Thymus (tissue), 11 donors: ENCODE measurements around the gene ARHGAP15. TPM values are rescaled to one million over a fixed set of nuclear protein-coding genes. Genes with fewer than 3 reads are reported as not detected.
A peak's percentile ranks its signal among the peaks of the same experiment; 100 is the strongest.

ENCODE experiments used
- DNase-seq, 9 donors: peaks; one replicate each; pipeline ENCODE4 v3.0.0-alpha.2; 2013; ENCODE audit warnings: low spot score in 9 of 9, low read depth in 6 of 9, missing footprints in 1 of 9
- H3K27ac ChIP-seq, 2 donors: one replicate each; pipeline ENCODE4 v1.5.1; 2013; ENCODE audit warnings: control low read depth in 1 of 2, low read depth in 1 of 2, low read length in 1 of 2, mild to moderate bottlenecking in 1 of 2, moderate library complexity in 1 of 2
- H3K27me3 ChIP-seq, 2 donors: one replicate each; pipeline ENCODE4 v1.5.1; 2013; ENCODE audit warnings: low read length in 1 of 2; ENCODE audit not compliant: control insufficient read depth in 2 of 2, insufficient read depth in 1 of 2
- H3K36me3 ChIP-seq, 2 donors: one replicate each; pipeline ENCODE4 v1.5.1; 2013; ENCODE audit warnings: low read length in 1 of 2, mild to moderate bottlenecking in 1 of 2, moderate library complexity in 1 of 2; ENCODE audit not compliant: control insufficient read depth in 2 of 2, insufficient read depth in 2 of 2
- H3K4me1 ChIP-seq, 2 donors: one replicate each; pipeline ENCODE4 v1.5.1; 2013; ENCODE audit warnings: low read length in 2 of 2; ENCODE audit not compliant: control insufficient read depth in 2 of 2, insufficient read depth in 2 of 2
- H3K4me3 ChIP-seq, 2 donors: one replicate each; pipeline ENCODE4 v1.5.1; 2013; ENCODE audit warnings: low read length in 2 of 2, control low read depth in 1 of 2, mild to moderate bottlenecking in 1 of 2
- H3K9me3 ChIP-seq, 2 donors: one replicate each; pipeline ENCODE4 v1.5.1; 2013; ENCODE audit warnings: low read length in 1 of 2, mild to moderate bottlenecking in 1 of 2; ENCODE audit not compliant: control insufficient read depth in 2 of 2, insufficient read depth in 1 of 2
- WGBS: extraction: QIAGEN DNeasy Blood & Tissue Kit; methylation state at CpG from one replicate; pipeline ENCODE4 v1.1.7; 2013; 5-methylcytosine and 5-hydroxymethylcytosine counted together
- polyA plus RNA-seq: library from polyadenylated mRNA; stranded (reverse); fragments of 200-250 nt; gene quantifications from one replicate; pipeline ENCODE4 v1.2.3, GENCODE V29; 2013
- total RNA-seq: library from RNA; stranded (reverse); fragments of 120-200 nt; gene quantifications from one replicate; pipeline ENCODE4 v1.2.4, GENCODE V29; 2013
- donor health status: healthy.

Gene ARHGAP15
- total and polyA plus RNA-seq, 2 donors: 55.8 to 182 TPM

- no peak overlapping the region for H3K4me3 ChIP-seq
- no peak overlapping the region for H3K27ac ChIP-seq
- WGBS: 97% methylated on average over 1 of the region's 1 CpG
These were observed 444.9 kb downstream of the ARHGAP15 start for GRCh38 chr2:143574069-143574468.

GRCh38 chr2:143575340-143575739, 446.1 kb downstream of the ARHGAP15 start:
- Histone ChIP-seq H3K4me1 (no peaks in the 10 kb centered on the region), H3K36me3 (peaks cover 5 to 8% of the 10 kb centered on the region in 2 donors), H3K27me3 (no peaks in the 10 kb centered on the region), H3K27ac (no peak overlapping the region), H3K9me3 (no peaks in the 10 kb centered on the region), H3K4me3 (no peak overlapping the region)
- peak in 1 of 9 donors; percentile 18 for DNase-seq
- 94% methylated on average over 3 of the region's 3 CpGs for WGBS

More at GRCh38 chr2:143574069-143574468, 444.9 kb downstream of the ARHGAP15 start:
- no peaks in the 10 kb centered on the region for H3K4me1 ChIP-seq
- H3K27me3 ChIP-seq: no peaks in the 10 kb centered on the region
- no peak for DNase-seq
- H3K9me3 ChIP-seq: no peaks in the 10 kb centered on the region
- peaks cover 3 to 8% of the 10 kb centered on the region in 2 donors for H3K36me3 ChIP-seq

GRCh38 chr2:143577489-143577888, 448.3 kb downstream of the ARHGAP15 start:
- Histone ChIP-seq H3K27me3 (no peaks in the 10 kb centered on the region), H3K27ac (no peak overlapping the region), H3K9me3 (no peaks in the 10 kb centered on the region), H3K36me3 (peaks cover 0 to 3% of the 10 kb centered on the region in 2 donors), H3K4me3 (no peak overlapping the region), H3K4me1 (no peaks in the 10 kb centered on the region)
- DNase-seq: no peak
- 97% methylated on average over 2 of the region's 2 CpGs for WGBS

- H3K4me1 ChIP-seq: no peaks in the 10 kb centered on the region
- peaks cover 0 to 3% of the 10 kb centered on the region in 2 donors for H3K36me3 ChIP-seq
- 98% methylated on average over 4 of the region's 4 CpGs for WGBS
- H3K27me3 ChIP-seq: no peaks in the 10 kb centered on the region
- H3K27ac ChIP-seq: no peak overlapping the region
- no peak for DNase-seq
- H3K9me3 ChIP-seq: no peaks in the 10 kb centered on the region
- no peak overlapping the region for H3K4me3 ChIP-seq
These were observed 450.2 kb downstream of the ARHGAP15 start for GRCh38 chr2:143579456-143579855.

- H3K36me3 ChIP-seq: peaks cover 0 to 3% of the 10 kb centered on the region in 2 donors
- H3K4me3 ChIP-seq: no peak overlapping the region
- no peak for DNase-seq
- H3K4me1 ChIP-seq: no peaks in the 10 kb centered on the region
- H3K9me3 ChIP-seq: no peaks in the 10 kb centered on the region
- 99% methylated on average over 2 of the region's 2 CpGs for WGBS
- no peaks in the 10 kb centered on the region for H3K27me3 ChIP-seq
- H3K27ac ChIP-seq: no peak overlapping the region
These were observed 451.9 kb downstream of the ARHGAP15 start for GRCh38 chr2:143581134-143581533.

- Histone ChIP-seq H3K27ac (no peak overlapping the region), H3K27me3 (no peaks in the 10 kb centered on the region), H3K4me1 (no peaks in the 10 kb centered on the region), H3K36me3 (peaks cover 0 to 3% of the 10 kb centered on the region in 2 donors), H3K9me3 (no peaks in the 10 kb centered on the region), H3K4me3 (no peak overlapping the region)
- DNase-seq: no peak
- WGBS: 94% methylated on average over 5 of the region's 5 CpGs
These were observed 453.0 kb downstream of the ARHGAP15 start for GRCh38 chr2:143582046-143582747.

- WGBS: 75% methylated on average over 4 of the region's 4 CpGs
These were observed 455.7 kb downstream of the ARHGAP15 start for GRCh38 chr2:143584936-143585335.

GRCh38 chr2:143586119-143586518, 456.9 kb downstream of the ARHGAP15 start:
- Histone ChIP-seq H3K27ac (no peak overlapping the region), H3K4me3 (no peak overlapping the region), H3K9me3 (no peaks in the 10 kb centered on the region), H3K4me1 (no peaks in the 10 kb centered on the region), H3K27me3 (no peaks in the 10 kb centered on the region), H3K36me3 (no peaks in the 10 kb centered on the region)
- no peak for DNase-seq

More at GRCh38 chr2:143584936-143585335, 455.7 kb downstream of the ARHGAP15 start:
- Histone ChIP-seq H3K4me1 (no peaks in the 10 kb centered on the region), H3K27ac (no peak overlapping the region), H3K9me3 (no peaks in the 10 kb centered on the region), H3K27me3 (no peaks in the 10 kb centered on the region), H3K36me3 (peaks cover 0 to 3% of the 10 kb centered on the region in 2 donors), H3K4me3 (no peak overlapping the region)
- no peak for DNase-seq

GRCh38 chr2:143588746-143589145, 459.5 kb downstream of the ARHGAP15 start:
- Histone ChIP-seq H3K27ac (no peak overlapping the region), H3K4me1 (no peaks in the 10 kb centered on the region), H3K27me3 (no peaks in the 10 kb centered on the region), H3K4me3 (no peak overlapping the region), H3K36me3 (no peaks in the 10 kb centered on the region), H3K9me3 (no peaks in the 10 kb centered on the region)
- no peak for DNase-seq
